Measurements from ENCODE around the gene CDT1.

CDT1 gene

GRCh38 chr16:88811769-88812512, 8.4 kb downstream of the CDT1 start, which contains the start of gene APRT:
TSS of gene APRT (minus strand) at chr16:88811928. CDS start at chr16:88811899, 29 bp downstream.
- H3K9me3 ChIP-seq (ENCODE audit: control insufficient read depth in 2 of 2, low read length in 2 of 2) = no peaks in the 10 kb centered on the region
- H3K4me3 ChIP-seq (ENCODE audit: low read length in 2 of 2) = peak within 1 kb of the TSS; percentile 77 to 82
- H3K27me3 ChIP-seq (ENCODE audit: control insufficient read depth in 2 of 2, insufficient read depth in 2 of 2, low read length in 2 of 2) = no peaks in the 10 kb centered on the region
- H3K27ac ChIP-seq (ENCODE audit: low read depth in 2 of 2, low read length in 2 of 2) = peak within 1 kb of the TSS; percentile 92 to 93
- peaks cover 8 to 12% of the 10 kb centered on the region in 2 donors for H3K36me3 ChIP-seq (ENCODE audit: control insufficient read depth in 2 of 2, insufficient read depth in 2 of 2, low read length in 2 of 2)
- H3K9ac ChIP-seq (ENCODE audit: low read depth in 1 of 2, low read length in 2 of 2) = peak within 1 kb of the TSS; percentile 68 to 84
- peaks cover 24 to 27% of the 10 kb centered on the region in 2 donors for H3K4me1 ChIP-seq (ENCODE audit: control insufficient read depth in 2 of 2, insufficient read depth in 2 of 2, low read length in 2 of 2)

- H3K4me1 ChIP-seq (ENCODE audit: control insufficient read depth in 2 of 2, insufficient read depth in 2 of 2, low read length in 2 of 2) = peaks cover 24 to 27% of the 10 kb centered on the region in 2 donors
- H3K9me3 ChIP-seq (ENCODE audit: control insufficient read depth in 2 of 2, low read length in 2 of 2) = no peaks in the 10 kb centered on the region
- peak overlapping the region; percentile 63 to 84 for H3K9ac ChIP-seq (ENCODE audit: low read depth in 1 of 2, low read length in 2 of 2)
- H3K36me3 ChIP-seq (ENCODE audit: control insufficient read depth in 2 of 2, insufficient read depth in 2 of 2, low read length in 2 of 2) = peaks cover 8 to 12% of the 10 kb centered on the region in 2 donors
- no peaks in the 10 kb centered on the region for H3K27me3 ChIP-seq (ENCODE audit: control insufficient read depth in 2 of 2, insufficient read depth in 2 of 2, low read length in 2 of 2)
- H3K4me3 ChIP-seq (ENCODE audit: low read length in 2 of 2) = peak overlapping the region; percentile 77 to 82
- peak overlapping the region; percentile 92 to 93 for H3K27ac ChIP-seq (ENCODE audit: low read depth in 2 of 2, low read length in 2 of 2)
These were observed 9.1 kb downstream of the CDT1 start for GRCh38 chr16:88812513-88813268.

DNA sequence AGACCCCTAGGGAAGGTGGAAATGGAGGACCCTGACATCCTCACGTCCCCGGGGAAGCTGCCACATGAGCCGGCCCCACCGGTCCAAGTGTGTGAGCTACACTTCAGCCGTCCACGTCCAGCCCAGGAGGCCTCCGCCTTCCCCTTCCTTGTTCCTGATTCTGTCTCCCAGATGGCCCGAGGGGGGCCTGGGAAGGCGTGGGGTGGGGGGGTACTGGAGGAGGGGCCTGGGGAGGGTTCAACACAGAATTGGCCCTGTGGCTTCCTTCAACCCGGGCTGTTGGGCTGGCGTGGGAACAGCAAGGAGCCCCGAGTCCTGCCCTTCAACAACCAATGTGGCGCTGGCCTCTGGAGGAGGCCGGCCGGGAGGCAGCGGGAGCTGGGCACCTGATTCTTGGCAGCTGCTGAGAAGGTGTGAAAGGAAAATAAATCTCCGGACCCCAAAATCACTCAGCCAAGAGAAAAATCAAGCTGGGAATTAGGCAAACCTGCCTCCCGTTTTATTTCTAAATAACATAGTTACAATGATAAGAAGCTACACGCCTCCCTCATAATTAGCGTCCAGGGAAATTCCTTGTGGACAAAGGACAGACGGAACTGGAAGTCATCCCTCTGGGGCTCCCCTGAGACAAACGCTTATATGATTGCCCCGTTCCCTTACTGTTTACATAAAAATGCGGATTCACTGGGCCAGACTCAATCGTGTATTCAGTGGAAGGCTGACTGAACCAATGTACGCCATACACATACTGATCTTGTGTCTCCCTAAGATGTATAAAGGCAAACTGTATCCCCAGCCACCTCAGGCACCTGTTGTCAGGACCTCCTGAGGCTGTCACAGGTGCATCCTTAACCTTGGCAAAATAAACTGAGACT, 9.9 kb downstream of the CDT1 start:
- Histone ChIP-seq H3K4me3 (ENCODE audit: low read length in 2 of 2) (no peak overlapping the region), H3K4me1 (ENCODE audit: control insufficient read depth in 2 of 2, insufficient read depth in 2 of 2, low read length in 2 of 2) (peaks cover 24 to 27% of the 10 kb centered on the region in 2 donors), H3K9ac (ENCODE audit: low read depth in 1 of 2, low read length in 2 of 2) (peak overlapping the region in 1 of 2 donors; percentile 39), H3K9me3 (ENCODE audit: control insufficient read depth in 2 of 2, low read length in 2 of 2) (no peaks in the 10 kb centered on the region), H3K27ac (ENCODE audit: low read depth in 2 of 2, low read length in 2 of 2) (peak overlapping the region in 1 of 2 donors; percentile 93), H3K27me3 (ENCODE audit: control insufficient read depth in 2 of 2, insufficient read depth in 2 of 2, low read length in 2 of 2) (no peaks in the 10 kb centered on the region), H3K36me3 (ENCODE audit: control insufficient read depth in 2 of 2, insufficient read depth in 2 of 2, low read length in 2 of 2) (peaks cover 8 to 11% of the 10 kb centered on the region in 2 donors)

DNA sequence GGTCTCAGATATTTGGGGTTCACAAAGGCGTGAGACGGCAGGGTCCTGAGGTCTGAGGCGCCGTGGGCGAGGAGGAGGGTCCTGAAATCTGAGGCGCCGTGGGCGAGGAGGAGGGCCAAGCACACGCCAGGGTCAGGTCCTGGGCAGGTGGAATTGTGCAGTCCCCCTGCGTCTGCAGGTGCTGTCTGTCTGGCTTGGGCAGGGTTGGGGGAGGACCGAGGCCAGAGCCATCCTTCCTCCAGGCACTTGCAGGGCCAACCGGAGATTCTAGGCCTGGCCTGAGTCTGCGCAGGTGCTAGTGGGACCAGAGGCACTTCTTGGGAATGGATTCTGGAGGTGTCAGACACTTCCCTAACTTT, 10.5 kb downstream of the CDT1 start:
- H3K27me3 ChIP-seq (ENCODE audit: control insufficient read depth in 2 of 2, insufficient read depth in 2 of 2, low read length in 2 of 2) = no peaks in the 10 kb centered on the region
- H3K4me3 ChIP-seq (ENCODE audit: low read length in 2 of 2) = no peak overlapping the region
- no peaks in the 10 kb centered on the region for H3K9me3 ChIP-seq (ENCODE audit: control insufficient read depth in 2 of 2, low read length in 2 of 2)
- H3K27ac ChIP-seq (ENCODE audit: low read depth in 2 of 2, low read length in 2 of 2) = no peak overlapping the region
- H3K4me1 ChIP-seq (ENCODE audit: control insufficient read depth in 2 of 2, insufficient read depth in 2 of 2, low read length in 2 of 2) = peaks cover 24 to 27% of the 10 kb centered on the region in 2 donors
- H3K9ac ChIP-seq (ENCODE audit: low read depth in 1 of 2, low read length in 2 of 2) = peak overlapping the region in 1 of 2 donors; percentile 19
- H3K36me3 ChIP-seq (ENCODE audit: control insufficient read depth in 2 of 2, insufficient read depth in 2 of 2, low read length in 2 of 2) = peaks cover 5 to 8% of the 10 kb centered on the region in 2 donors

DNA sequence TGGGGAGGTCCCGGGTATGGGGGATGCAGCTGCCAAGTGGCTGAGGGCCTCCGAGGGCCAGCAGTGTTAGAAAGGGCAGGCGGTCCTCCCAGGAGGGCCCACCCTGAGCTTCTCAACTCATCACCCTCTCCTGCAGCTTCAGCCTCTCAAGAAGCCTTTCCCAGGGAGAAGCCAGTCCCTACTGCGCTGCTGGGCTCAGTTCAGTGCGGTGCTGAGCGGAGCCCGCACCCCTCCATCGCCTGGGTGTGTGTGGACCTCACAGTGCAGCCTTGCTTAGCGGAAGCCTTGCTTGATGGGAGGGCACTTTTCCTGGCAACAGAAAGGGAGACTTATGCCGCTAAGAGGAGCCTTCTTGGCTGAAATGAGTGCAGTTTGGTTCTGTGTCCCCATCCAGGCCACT, 11.6 kb downstream of the CDT1 start:
- Histone ChIP-seq H3K9me3 (ENCODE audit: control insufficient read depth in 2 of 2, low read length in 2 of 2) (no peaks in the 10 kb centered on the region), H3K36me3 (ENCODE audit: control insufficient read depth in 2 of 2, insufficient read depth in 2 of 2, low read length in 2 of 2) (no peaks in the 10 kb centered on the region), H3K27ac (ENCODE audit: low read depth in 2 of 2, low read length in 2 of 2) (no peak overlapping the region), H3K4me3 (ENCODE audit: low read length in 2 of 2) (no peak overlapping the region), H3K9ac (ENCODE audit: low read depth in 1 of 2, low read length in 2 of 2) (no peak overlapping the region), H3K27me3 (ENCODE audit: control insufficient read depth in 2 of 2, insufficient read depth in 2 of 2, low read length in 2 of 2) (no peaks in the 10 kb centered on the region), H3K4me1 (ENCODE audit: control insufficient read depth in 2 of 2, insufficient read depth in 2 of 2, low read length in 2 of 2) (peaks cover 19 to 21% of the 10 kb centered on the region in 2 donors)

GRCh38 chr16:88815901-88816589, 12.5 kb downstream of the CDT1 start:
- Histone ChIP-seq H3K4me3 (ENCODE audit: low read length in 2 of 2) (no peak overlapping the region), H3K4me1 (ENCODE audit: control insufficient read depth in 2 of 2, insufficient read depth in 2 of 2, low read length in 2 of 2) (peaks cover 11 to 13% of the 10 kb centered on the region in 2 donors), H3K27me3 (ENCODE audit: control insufficient read depth in 2 of 2, insufficient read depth in 2 of 2, low read length in 2 of 2) (no peaks in the 10 kb centered on the region), H3K36me3 (ENCODE audit: control insufficient read depth in 2 of 2, insufficient read depth in 2 of 2, low read length in 2 of 2) (no peaks in the 10 kb centered on the region), H3K27ac (ENCODE audit: low read depth in 2 of 2, low read length in 2 of 2) (no peak overlapping the region), H3K9me3 (ENCODE audit: control insufficient read depth in 2 of 2, low read length in 2 of 2) (no peaks in the 10 kb centered on the region), H3K9ac (ENCODE audit: low read depth in 1 of 2, low read length in 2 of 2) (no peak overlapping the region)

DNA sequence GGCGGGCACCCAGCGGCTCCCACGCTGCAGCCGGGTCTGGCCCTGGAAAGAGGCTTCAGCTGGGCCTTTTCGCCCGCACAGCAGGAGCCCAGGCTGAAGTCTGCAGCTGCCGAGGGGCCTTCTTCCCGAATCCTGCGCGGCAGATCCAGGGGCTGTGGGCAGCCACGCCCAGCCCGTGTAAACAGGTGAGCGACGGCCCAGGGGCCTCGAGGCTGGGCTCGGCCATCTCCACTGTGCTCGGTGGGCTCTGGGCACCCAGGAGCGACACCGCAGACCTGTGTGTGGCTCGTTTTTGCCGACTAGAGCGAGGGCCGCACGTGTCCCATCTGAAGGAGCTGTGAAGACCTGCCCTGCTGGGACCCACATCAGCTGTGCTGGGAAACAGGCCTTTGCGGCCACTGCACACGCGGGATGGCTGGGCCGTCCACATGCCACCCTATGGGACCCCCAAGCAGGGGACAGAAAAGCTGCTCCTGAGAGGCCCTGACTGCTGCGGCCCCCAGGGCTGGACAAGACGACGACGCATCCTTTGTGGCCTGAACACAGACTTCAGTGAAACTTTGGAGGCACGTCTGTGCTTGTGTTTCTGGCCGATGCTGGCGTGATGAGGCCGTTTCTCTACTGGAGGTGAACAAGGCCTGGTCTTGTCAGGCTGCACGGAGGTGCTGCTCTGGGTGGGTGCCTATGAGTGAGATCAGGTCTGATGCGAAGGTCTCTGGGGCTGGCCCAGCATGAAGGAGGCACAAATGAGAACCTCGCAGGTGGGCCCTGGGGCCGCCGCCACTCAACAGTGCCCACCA, 13.3 kb downstream of the CDT1 start:
- Histone ChIP-seq H3K36me3 (ENCODE audit: control insufficient read depth in 2 of 2, insufficient read depth in 2 of 2, low read length in 2 of 2) (peaks cover 0 to under 1% of the 10 kb centered on the region in 2 donors), H3K9me3 (ENCODE audit: control insufficient read depth in 2 of 2, low read length in 2 of 2) (no peaks in the 10 kb centered on the region), H3K9ac (ENCODE audit: low read depth in 1 of 2, low read length in 2 of 2) (no peak overlapping the region), H3K4me3 (ENCODE audit: low read length in 2 of 2) (no peak overlapping the region), H3K27me3 (ENCODE audit: control insufficient read depth in 2 of 2, insufficient read depth in 2 of 2, low read length in 2 of 2) (no peaks in the 10 kb centered on the region), H3K27ac (ENCODE audit: low read depth in 2 of 2, low read length in 2 of 2) (no peak overlapping the region), H3K4me1 (ENCODE audit: control insufficient read depth in 2 of 2, insufficient read depth in 2 of 2, low read length in 2 of 2) (peaks cover 10% of the 10 kb centered on the region in 2 donors)

DNA sequence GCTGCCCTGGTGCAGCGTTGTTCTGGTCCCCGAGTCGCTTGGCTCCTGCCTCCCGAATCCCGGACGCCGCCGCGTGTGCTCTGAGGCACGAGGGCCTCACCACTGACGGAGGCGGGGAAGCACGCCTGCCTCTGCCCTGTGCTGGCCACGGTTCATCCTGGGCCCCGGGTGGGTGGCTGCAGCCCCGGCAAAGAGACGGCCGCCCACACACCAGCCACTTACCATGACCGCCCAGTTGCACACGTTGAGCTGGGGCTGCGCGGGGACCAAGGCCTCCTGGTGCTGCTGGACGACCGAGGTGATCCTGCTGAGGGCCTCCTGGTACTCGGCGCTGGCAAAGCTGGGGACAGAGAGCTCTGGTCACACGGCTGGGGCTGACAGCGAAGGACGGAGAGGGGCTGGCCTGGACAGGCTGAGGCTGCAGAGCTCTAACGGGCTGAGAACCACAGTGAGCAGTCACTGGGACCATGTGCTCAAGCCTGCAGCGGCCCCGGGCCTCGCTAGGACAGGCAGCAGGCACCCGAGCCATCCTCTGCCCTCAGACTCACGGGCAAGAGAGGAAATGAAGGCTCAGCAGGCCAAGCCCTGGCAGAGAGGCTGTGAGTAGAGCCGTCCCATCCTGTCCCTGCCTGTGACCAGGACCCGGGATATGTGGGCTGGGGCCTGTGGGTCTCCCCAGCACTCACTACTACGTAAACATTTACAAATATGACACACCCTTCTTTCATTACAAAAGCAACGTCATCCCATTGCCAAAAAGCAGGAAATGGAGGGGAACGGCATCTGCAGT, 14.4 kb downstream of the CDT1 start:
- H3K36me3 ChIP-seq (ENCODE audit: control insufficient read depth in 2 of 2, insufficient read depth in 2 of 2, low read length in 2 of 2) = peaks cover 2 to 3% of the 10 kb centered on the region in 2 donors
- H3K4me1 ChIP-seq (ENCODE audit: control insufficient read depth in 2 of 2, insufficient read depth in 2 of 2, low read length in 2 of 2) = peaks cover under 1 to 3% of the 10 kb centered on the region in 2 donors
- no peak overlapping the region for H3K9ac ChIP-seq (ENCODE audit: low read depth in 1 of 2, low read length in 2 of 2)
- H3K9me3 ChIP-seq (ENCODE audit: control insufficient read depth in 2 of 2, low read length in 2 of 2) = no peaks in the 10 kb centered on the region
- H3K4me3 ChIP-seq (ENCODE audit: low read length in 2 of 2) = no peak overlapping the region
- no peak overlapping the region for H3K27ac ChIP-seq (ENCODE audit: low read depth in 2 of 2, low read length in 2 of 2)
- H3K27me3 ChIP-seq (ENCODE audit: control insufficient read depth in 2 of 2, insufficient read depth in 2 of 2, low read length in 2 of 2) = no peaks in the 10 kb centered on the region

All from mucosa of rectum (tissue), 2 donors.